ENCODE data around the gene KPNB1.
A peak's percentile ranks its signal among the peaks of the same experiment; 100 is the strongest.

The KPNB1 gene

GRCh38 chr17:47733047-47733673 lies 83.4 kb downstream of the KPNB1 start, which contains the start of gene TBX21:
Gene TBX21, plus strand, starts transcription at chr17:47733236. Its CDS starts 219 bp downstream, at chr17:47733455.
- DNase-seq = peak; percentile 89

GRCh38 chr17:47733674-47734410 lies 84.1 kb downstream of the KPNB1 start:
- no peak for DNase-seq

GRCh38 chr17:47735139-47735464 lies 85.4 kb downstream of the KPNB1 start:
- no peak for DNase-seq
